Liver (tissue), 9 donors: ENCODE data around the gene SLC2A5. TPM values are rescaled to one million over a fixed set of nuclear protein-coding genes. Genes with fewer than 3 reads are reported as not detected.

Source experiments
- DNase-seq: peaks from one replicate; pipeline ENCODE4 v3.0.0-alpha.2; 2017; ENCODE audit warnings: low spot score
- H3K27ac ChIP-seq, 2 donors: one replicate each; pipeline ENCODE4 v1.7.0; 2013; ENCODE audit warnings: inconsistent platforms in 2 of 2, low read length in 2 of 2, control low read depth in 1 of 2, low read depth in 1 of 2, mild to moderate bottlenecking in 1 of 2
- H3K27me3 ChIP-seq, 4 donors: one replicate each; pipeline versions ENCODE4 v1.6.1 to v1.7.0; 2013; ENCODE audit warnings: low read length in 3 of 4, inconsistent platforms in 1 of 4, mild to moderate bottlenecking in 1 of 4, moderate library complexity in 1 of 4; ENCODE audit not compliant: control insufficient read depth in 4 of 4, insufficient read depth in 4 of 4
- H3K36me3 ChIP-seq, 4 donors: one replicate each; pipeline versions ENCODE4 v1.6.1 to v1.7.0; 2013; ENCODE audit warnings: low read length in 3 of 4, mild to moderate bottlenecking in 3 of 4, low read depth in 1 of 4, moderate library complexity in 1 of 4; ENCODE audit not compliant: control insufficient read depth in 4 of 4, insufficient read depth in 3 of 4
- H3K4me1 ChIP-seq, 4 donors: one replicate each; pipeline versions ENCODE4 v1.6.1 to v1.7.0; 2013; ENCODE audit warnings: low read length in 3 of 4, mild to moderate bottlenecking in 3 of 4, moderate library complexity in 1 of 4; ENCODE audit not compliant: control insufficient read depth in 4 of 4, insufficient read depth in 4 of 4
- H3K4me3 ChIP-seq, 3 donors: one replicate each; pipeline versions ENCODE4 v1.6.1 to v1.7.0; 2013; ENCODE audit warnings: low read length in 3 of 3, control low read depth in 1 of 3, low read depth in 1 of 3, mild to moderate bottlenecking in 1 of 3
- H3K9ac ChIP-seq, 2 donors: one replicate each; pipeline ENCODE4 v1.7.0; 2013; ENCODE audit warnings: low read length in 2 of 2, mild to moderate bottlenecking in 2 of 2, moderate library complexity in 2 of 2, control low read depth in 1 of 2, low read depth in 1 of 2
- H3K9me3 ChIP-seq, 4 donors: one replicate each; pipeline versions ENCODE4 v1.6.1 to v1.7.0; 2013; ENCODE audit warnings: low read length in 3 of 4; ENCODE audit not compliant: control insufficient read depth in 4 of 4
- EGR1 ChIP-seq, 2 donors: IDR thresholded peaks; 2 replicates each; pipeline ENCODE4 v1.6.1; 2016 to 2018; ENCODE audit warnings: antibody characterized with exemption in 2 of 2, low read depth in 2 of 2
- FOXA1 ChIP-seq: IDR thresholded peaks from 2 replicates; pipeline ENCODE4 v1.6.1; 2016; ENCODE audit warnings: antibody characterized with exemption
- FOXA2 ChIP-seq: IDR thresholded peaks from 2 replicates; pipeline ENCODE4 v1.6.1; 2016; ENCODE audit warnings: antibody characterized with exemption
- GABPA ChIP-seq, 2 donors: IDR thresholded peaks in 1 of 2; conservative IDR thresholded peaks in 1 of 2; 2 replicates each; pipeline ENCODE4 v1.6.1; 2016; ENCODE audit warnings: antibody characterized with exemption in 2 of 2, mild to moderate bottlenecking in 1 of 2, moderate library complexity in 1 of 2
- HNF4A ChIP-seq, 2 donors: conservative IDR thresholded peaks; 2 replicates each; pipeline ENCODE4 v1.6.1; 2016; ENCODE audit warnings: antibody characterized with exemption in 2 of 2, mild to moderate bottlenecking in 2 of 2
- HNF4G ChIP-seq: IDR thresholded peaks from 2 replicates; pipeline ENCODE4 v1.6.1; 2016; ENCODE audit warnings: antibody characterized with exemption
- JUND ChIP-seq, 2 donors: IDR thresholded peaks; 2 replicates each; pipeline ENCODE4 v1.6.1; 2016; ENCODE audit warnings: antibody characterized with exemption in 2 of 2
- MAX ChIP-seq: IDR thresholded peaks from 2 replicates; pipeline ENCODE4 v1.6.1; 2016; ENCODE audit warnings: antibody characterized with exemption
- NR2F2 ChIP-seq: IDR thresholded peaks from 2 replicates; pipeline ENCODE4 v1.6.1; 2016; ENCODE audit warnings: antibody characterized with exemption
- RAD21 ChIP-seq, 2 donors: IDR thresholded peaks; 2 replicates each; pipeline ENCODE4 v1.6.1; 2016; ENCODE audit warnings: antibody characterized with exemption in 2 of 2, mild to moderate bottlenecking in 2 of 2
- RXRA ChIP-seq, 2 donors: IDR thresholded peaks; 2 replicates each; pipeline ENCODE4 v1.6.1; 2017 to 2018; ENCODE audit warnings: antibody characterized with exemption in 2 of 2, mild to moderate bottlenecking in 1 of 2
- SP1 ChIP-seq: IDR thresholded peaks from 2 replicates; pipeline ENCODE4 v1.6.1; 2018; ENCODE audit warnings: antibody characterized with exemption, mild to moderate bottlenecking
- TAF1 ChIP-seq: conservative IDR thresholded peaks from 2 replicates; pipeline ENCODE4 v1.6.1; 2016; ENCODE audit warnings: antibody characterized with exemption, mild to moderate bottlenecking
- YY1 ChIP-seq: IDR thresholded peaks from 2 replicates; pipeline ENCODE4 v1.6.1; 2016; ENCODE audit warnings: antibody characterized with exemption, mild to moderate bottlenecking
- WGBS: extraction: QIAGEN DNeasy Blood & Tissue Kit; methylation state at CpG from one replicate; pipeline ENCODE4 v1.1.7; 2013; 5-methylcytosine and 5-hydroxymethylcytosine counted together
- polyA plus RNA-seq, 2 donors: library from polyadenylated mRNA; stranded (reverse) in 1 of 2; unstranded in 1 of 2; fragments of 200-250 nt in 1 of 2; fragments of >200 nt in 1 of 2; fragmentation: Nextera tagmentation in 1 of 2; extraction: Ambion mirVana in 1 of 2; gene quantifications; one replicate each; pipeline versions ENCODE4 v1.2.1 to v1.2.3, GENCODE V29; 2013 to 2015
- total RNA-seq, 2 donors: library from RNA; depleted of rRNA; stranded (reverse); fragments of >200 nt; gene quantifications; one replicate each; pipeline ENCODE4 v1.2.3, GENCODE V29; 2014
- TF ChIP-seq, protein P1 (sequence below): IDR thresholded peaks from 2 replicates; pipeline ENCODE4 v1.6.1; 2016; ENCODE audit warnings: antibody characterized with exemption
- TF ChIP-seq, protein P2 (sequence below): fragments of 150-350 bp; IDR thresholded peaks from 2 replicates; pipeline ENCODE4 v1.5.1; 2017; ENCODE audit warnings: improper control_type of control experiment, low read depth, low read length; ENCODE audit not compliant: missing input control
- donor health status: healthy.
- donor health status: healthy.
- donor health status: healthy.
- donor health status: healthy.
- donor health status: healthy.

The SLC2A5 gene
- total and polyA plus RNA-seq, 4 donors = 0.07 to 1.6 (median 0.13) TPM

DNA sequence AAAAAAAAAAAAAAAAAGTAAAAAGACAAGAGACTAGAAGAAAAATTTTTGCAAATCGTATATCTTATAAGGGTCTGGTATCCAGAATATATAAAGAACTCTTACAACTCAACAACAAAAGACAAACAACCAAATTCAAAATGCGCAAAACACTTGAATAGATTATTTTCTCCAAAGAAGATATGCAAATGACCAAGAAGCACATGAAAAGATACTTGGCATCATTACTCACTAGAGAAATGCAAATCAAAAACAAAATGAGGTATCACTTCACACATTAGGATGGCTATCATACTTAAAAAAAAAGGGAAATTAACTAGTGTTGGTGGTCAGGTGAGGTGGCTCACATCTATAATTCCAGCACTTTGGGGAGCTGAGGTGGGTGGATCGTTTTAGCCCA lies 12.0 kb upstream of the SLC2A5 start:
- Histone ChIP-seq H3K4me3 (no peak overlapping the region), H3K9ac (no peak overlapping the region), H3K27ac (no peak overlapping the region), H3K27me3 (no peaks in the 10 kb centered on the region), H3K9me3 (no peaks in the 10 kb centered on the region), H3K4me1 (peaks cover 0 to 3% (median 0%) of the 10 kb centered on the region in 4 donors), H3K36me3 (no peaks in the 10 kb centered on the region)
- WGBS = 91% methylated on average over 3 of the region's 3 CpGs
- no peak for DNase-seq
- TF ChIP-seq JUND (IDR thresholded peaks at IDR 0.05) (no peak), EGR1 (IDR thresholded peaks at IDR 0.05; ENCODE audit: low read depth in 2 of 2) (no peak), SP1 (no peak)
- TF ChIP-seq, protein P1, sequence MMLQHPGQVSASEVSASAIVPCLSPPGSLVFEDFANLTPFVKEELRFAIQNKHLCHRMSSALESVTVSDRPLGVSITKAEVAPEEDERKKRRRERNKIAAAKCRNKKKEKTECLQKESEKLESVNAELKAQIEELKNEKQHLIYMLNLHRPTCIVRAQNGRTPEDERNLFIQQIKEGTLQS = no peak

- H3K36me3 ChIP-seq = no peaks in the 10 kb centered on the region
- H3K27ac ChIP-seq = no peak overlapping the region
- no peak for DNase-seq
- H3K9me3 ChIP-seq = no peaks in the 10 kb centered on the region
- H3K4me1 ChIP-seq = peaks cover 0 to 3% (median 0%) of the 10 kb centered on the region in 4 donors
- H3K4me3 ChIP-seq = no peak overlapping the region
- TF ChIP-seq HNF4A (conservative IDR thresholded peaks at IDR 0.05) = no peak
- TF ChIP-seq, protein P1 = no peak
- no peak for TF ChIP-seq MAX
- TF ChIP-seq, protein P2, sequence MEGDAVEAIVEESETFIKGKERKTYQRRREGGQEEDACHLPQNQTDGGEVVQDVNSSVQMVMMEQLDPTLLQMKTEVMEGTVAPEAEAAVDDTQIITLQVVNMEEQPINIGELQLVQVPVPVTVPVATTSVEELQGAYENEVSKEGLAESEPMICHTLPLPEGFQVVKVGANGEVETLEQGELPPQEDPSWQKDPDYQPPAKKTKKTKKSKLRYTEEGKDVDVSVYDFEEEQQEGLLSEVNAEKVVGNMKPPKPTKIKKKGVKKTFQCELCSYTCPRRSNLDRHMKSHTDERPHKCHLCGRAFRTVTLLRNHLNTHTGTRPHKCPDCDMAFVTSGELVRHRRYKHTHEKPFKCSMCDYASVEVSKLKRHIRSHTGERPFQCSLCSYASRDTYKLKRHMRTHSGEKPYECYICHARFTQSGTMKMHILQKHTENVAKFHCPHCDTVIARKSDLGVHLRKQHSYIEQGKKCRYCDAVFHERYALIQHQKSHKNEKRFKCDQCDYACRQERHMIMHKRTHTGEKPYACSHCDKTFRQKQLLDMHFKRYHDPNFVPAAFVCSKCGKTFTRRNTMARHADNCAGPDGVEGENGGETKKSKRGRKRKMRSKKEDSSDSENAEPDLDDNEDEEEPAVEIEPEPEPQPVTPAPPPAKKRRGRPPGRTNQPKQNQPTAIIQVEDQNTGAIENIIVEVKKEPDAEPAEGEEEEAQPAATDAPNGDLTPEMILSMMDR = no peak
- no peak for TF ChIP-seq RAD21 (IDR thresholded peaks at IDR 0.05)
- no peak for TF ChIP-seq SP1
- WGBS = 91% methylated on average over 6 of the region's 6 CpGs
- no peak overlapping the region for H3K9ac ChIP-seq
- H3K27me3 ChIP-seq = no peaks in the 10 kb centered on the region
Measured at GRCh38 chr1:9080705-9081291, 11.4 kb upstream of the SLC2A5 start.

DNA sequence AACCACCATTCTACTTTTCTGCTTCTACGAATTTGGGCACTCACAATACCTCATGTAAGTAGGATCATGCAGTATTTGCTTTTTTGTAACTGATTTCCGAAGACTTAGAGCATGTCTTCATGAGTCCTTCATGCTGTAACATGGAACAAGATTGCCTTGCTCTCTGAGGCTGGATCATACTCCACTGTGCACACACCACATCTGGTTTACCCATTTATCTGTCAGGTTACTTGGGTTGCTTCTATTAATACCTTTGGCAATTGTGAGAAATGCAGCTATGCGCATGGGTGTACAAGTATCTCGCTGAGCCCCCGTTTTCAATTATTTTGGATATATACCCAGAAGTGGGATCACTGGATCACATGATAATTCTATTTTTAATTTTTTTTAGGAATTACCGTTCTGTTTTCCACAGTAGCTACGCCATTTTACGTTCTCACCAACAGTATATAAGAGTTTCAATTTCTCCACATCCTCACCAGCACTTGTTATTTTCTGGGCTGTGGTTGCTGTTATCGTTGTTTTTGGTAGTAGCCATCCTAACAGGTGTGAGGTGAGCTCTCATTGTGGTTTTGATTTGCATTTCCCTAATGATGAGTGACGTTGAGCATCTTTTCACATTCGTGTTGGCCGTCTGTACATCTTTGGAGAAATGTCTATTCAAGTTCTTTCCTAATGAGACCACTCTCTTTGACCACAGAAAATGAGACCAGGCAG lies 10.7 kb upstream of the SLC2A5 start:
- no peak overlapping the region for H3K27ac ChIP-seq
- 91% methylated on average over 12 of the region's 12 CpGs for WGBS
- H3K9ac ChIP-seq = no peak overlapping the region
- no peaks in the 10 kb centered on the region for H3K27me3 ChIP-seq
- DNase-seq = no peak
- H3K36me3 ChIP-seq = no peaks in the 10 kb centered on the region
- H3K4me1 ChIP-seq = peaks cover 0 to 3% (median 0%) of the 10 kb centered on the region in 4 donors
- H3K4me3 ChIP-seq = no peak overlapping the region
- H3K9me3 ChIP-seq = no peaks in the 10 kb centered on the region
- TF ChIP-seq EGR1 (IDR thresholded peaks at IDR 0.05; ENCODE audit: low read depth in 2 of 2) (no peak), YY1 (no peak), RAD21 (IDR thresholded peaks at IDR 0.05) (no peak), MAX (no peak), JUND (IDR thresholded peaks at IDR 0.05) (no peak), GABPA (IDR thresholded peaks at IDR 0.05 in 1 of 2, conservative IDR thresholded peaks at IDR 0.05 in 1 of 2) (no peak), FOXA1 (no peak), HNF4G (no peak), RXRA (IDR thresholded peaks at IDR 0.05) (no peak), HNF4A (conservative IDR thresholded peaks at IDR 0.05) (no peak), TAF1 (no peak), SP1 (no peak), NR2F2 (no peak), FOXA2 (no peak)
- TF ChIP-seq, protein P2 = no peak
- TF ChIP-seq, protein P1 = no peak
